KOPT-K1 (cell line): ENCODE measurements around the gene KLHL2.
A peak's percentile ranks its signal among the peaks of the same experiment; 100 is the strongest.
"Not testable (repeated sequence)": the region's sequence is repeated elsewhere in the genome, so short reads cannot be mapped to it uniquely, and the experiment has no call there.

Source experiments
- H3K27ac ChIP-seq: fragments of 200-600 bp; sonication (generic); 2 replicates; pipeline ENCODE4 v1.5.1; 2016; ENCODE audit warnings: antibody characterized with exemption, mild to moderate bottlenecking, low read depth, low read length; ENCODE audit not compliant: poor library complexity, severe bottlenecking
- H3K36me3 ChIP-seq: fragments of 200-600 bp; sonication (generic); 2 replicates; pipeline ENCODE4 v1.5.1; 2017; ENCODE audit warnings: antibody characterized with exemption, mild to moderate bottlenecking, low read length, moderate library complexity; ENCODE audit not compliant: insufficient read depth
- H3K9me3 ChIP-seq: fragments of 200-600 bp; sonication (generic); 2 replicates; pipeline ENCODE4 v1.5.1; 2017; ENCODE audit warnings: antibody characterized with exemption, low read length, mild to moderate bottlenecking; ENCODE audit not compliant: insufficient read depth, poor library complexity, severe bottlenecking

The KLHL2 gene

GRCh38 chr4:165207431-165208220 is at the start of gene KLHL2:
TSS of gene KLHL2 (plus strand) at chr4:165207561. CDS start at chr4:165207877, 316 bp downstream.
- Histone ChIP-seq H3K36me3 (no peaks in the 10 kb centered on the region), H3K27ac (peak within 1 kb of the TSS; percentile 47), H3K9me3 (no peaks in the 10 kb centered on the region)

- Histone ChIP-seq H3K27ac (no peak overlapping the region), H3K36me3 (no peaks in the 10 kb centered on the region), H3K9me3 (peaks cover 13% of the 10 kb centered on the region)
These were observed 48.6 kb upstream of the KLHL2 start for GRCh38 chr4:165158762-165159161.

GRCh38 chr4:165164257-165164656 is 43.1 kb upstream of the KLHL2 start:
- no peak overlapping the region for H3K27ac ChIP-seq
- no peaks in the 10 kb centered on the region for H3K36me3 ChIP-seq
- no peaks in the 10 kb centered on the region for H3K9me3 ChIP-seq

- not testable (repeated sequence) for H3K9me3 ChIP-seq, H3K36me3 ChIP-seq, H3K27ac ChIP-seq
These were observed 40.5 kb upstream of the KLHL2 start for GRCh38 chr4:165166872-165167271.

GRCh38 chr4:165167650-165168049 is 39.7 kb upstream of the KLHL2 start:
- H3K36me3 ChIP-seq, result no peaks in the 10 kb centered on the region
- H3K27ac ChIP-seq, result no peak overlapping the region
- H3K9me3 ChIP-seq, result no peaks in the 10 kb centered on the region

GRCh38 chr4:165170819-165171218 is 36.5 kb upstream of the KLHL2 start:
- peaks cover 8% of the 10 kb centered on the region for H3K9me3 ChIP-seq
- H3K36me3 ChIP-seq, result no peaks in the 10 kb centered on the region
- H3K27ac ChIP-seq, result no peak overlapping the region

- not testable (repeated sequence) for H3K27ac ChIP-seq, H3K9me3 ChIP-seq, H3K36me3 ChIP-seq
These were observed 31.9 kb upstream of the KLHL2 start for GRCh38 chr4:165175470-165175869.

- Histone ChIP-seq H3K9me3 (peaks cover 8% of the 10 kb centered on the region), H3K27ac (no peak overlapping the region), H3K36me3 (no peaks in the 10 kb centered on the region)
These were observed 31.5 kb upstream of the KLHL2 start for GRCh38 chr4:165175879-165176278.

GRCh38 chr4:165177725-165178666 is 29.4 kb upstream of the KLHL2 start:
- Histone ChIP-seq H3K27ac (no peak overlapping the region), H3K9me3 (peaks cover 8% of the 10 kb centered on the region), H3K36me3 (no peaks in the 10 kb centered on the region)

- Histone ChIP-seq H3K36me3 (no peaks in the 10 kb centered on the region), H3K27ac (no peak overlapping the region), H3K9me3 (no peaks in the 10 kb centered on the region)
These were observed 23.1 kb upstream of the KLHL2 start for GRCh38 chr4:165184220-165184619.

- H3K27ac ChIP-seq, H3K36me3 ChIP-seq, H3K9me3 ChIP-seq: not testable (repeated sequence)
These were observed 22.4 kb upstream of the KLHL2 start for GRCh38 chr4:165184998-165185397.

GRCh38 chr4:165185448-165185847 is 21.9 kb upstream of the KLHL2 start:
- Histone ChIP-seq H3K36me3 (no peaks in the 10 kb centered on the region), H3K27ac (no peak overlapping the region), H3K9me3 (no peaks in the 10 kb centered on the region)

GRCh38 chr4:165190591-165191347 is 16.6 kb upstream of the KLHL2 start:
- Histone ChIP-seq H3K36me3 (no peaks in the 10 kb centered on the region), H3K9me3 (no peaks in the 10 kb centered on the region), H3K27ac (no peak overlapping the region)

- no peaks in the 10 kb centered on the region for H3K9me3 ChIP-seq
- H3K36me3 ChIP-seq, result no peaks in the 10 kb centered on the region
- no peak overlapping the region for H3K27ac ChIP-seq
These were observed 16.1 kb upstream of the KLHL2 start for GRCh38 chr4:165191348-165191656.
